CD1c-positive myeloid dendritic cell (primary cell): ENCODE measurements around the gene NPAT.
A peak's percentile ranks its signal among the peaks of the same experiment; 100 is the strongest.
"Not testable (repeated sequence)": the region's sequence is repeated elsewhere in the genome, so short reads cannot be mapped to it uniquely, and the experiment has no call there.

Source experiments
- DNase-seq: peaks from one replicate; pipeline ENCODE4 v3.0.0-alpha.2; 2016; ENCODE audit errors: extremely low spot score

NPAT gene

GRCh38 chr11:108148556-108148955, 73.9 kb downstream of the NPAT start:
- DNase-seq: no peak

- no peak for DNase-seq
These were observed 75.3 kb downstream of the NPAT start for GRCh38 chr11:108147150-108147549.

- no peak for DNase-seq
These were observed 77.8 kb downstream of the NPAT start for GRCh38 chr11:108144615-108145014.

DNA sequence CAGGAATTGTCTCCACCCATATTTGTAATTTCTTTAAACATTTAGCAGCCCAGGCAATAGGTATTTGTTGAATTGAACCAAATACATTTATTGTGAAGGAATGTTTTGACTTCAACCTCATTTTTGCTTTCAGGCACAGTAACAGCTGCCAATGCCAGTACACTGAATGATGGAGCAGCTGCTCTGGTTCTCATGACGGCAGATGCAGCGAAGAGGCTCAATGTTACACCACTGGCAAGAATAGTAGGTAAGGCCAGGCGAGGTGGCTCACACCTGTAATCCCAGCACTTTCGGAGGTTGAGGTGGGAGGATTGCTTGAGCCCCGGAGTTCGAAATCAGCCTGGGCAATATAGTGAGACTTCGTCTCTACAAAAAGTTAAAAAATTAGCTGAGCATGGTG, 80.1 kb downstream of the NPAT start:
- DNase-seq: no peak

- DNase-seq: no peak
These were observed 85.2 kb downstream of the NPAT start for GRCh38 chr11:108137212-108137611.

DNA sequence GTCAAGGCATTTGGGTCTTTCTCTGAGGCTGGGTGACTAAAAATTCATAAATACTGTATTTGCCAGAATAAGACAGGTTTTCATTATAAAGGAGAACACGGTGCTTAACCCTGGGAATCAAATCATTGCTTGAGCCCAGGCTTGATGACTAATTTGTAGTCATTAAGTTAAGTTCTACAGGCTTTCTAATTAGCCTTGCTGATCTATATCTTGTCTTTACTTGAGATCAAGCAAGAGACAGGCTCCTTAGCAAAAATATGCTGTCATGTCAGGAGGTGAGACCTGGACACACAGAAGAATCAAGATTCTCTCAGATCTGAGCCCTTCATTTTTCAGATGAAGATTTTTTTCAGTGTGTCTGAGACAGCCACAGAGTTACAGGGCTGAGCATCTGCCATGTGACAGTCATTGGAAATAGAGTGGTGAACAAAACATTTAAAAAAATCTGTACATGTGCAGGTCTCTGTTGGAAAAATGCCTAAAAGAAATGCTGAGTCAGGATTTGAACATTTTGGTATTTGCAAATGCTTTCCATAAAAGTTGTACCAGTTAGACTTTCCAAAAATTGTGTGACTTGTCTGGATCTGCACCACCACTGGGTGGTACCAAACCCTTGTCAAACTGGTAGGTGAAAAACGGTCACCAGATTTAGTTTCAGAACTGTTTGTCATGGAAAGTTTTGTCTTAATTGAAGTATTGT, 86.4 kb downstream of the NPAT start:
- DNase-seq: peak; percentile 10

DNA sequence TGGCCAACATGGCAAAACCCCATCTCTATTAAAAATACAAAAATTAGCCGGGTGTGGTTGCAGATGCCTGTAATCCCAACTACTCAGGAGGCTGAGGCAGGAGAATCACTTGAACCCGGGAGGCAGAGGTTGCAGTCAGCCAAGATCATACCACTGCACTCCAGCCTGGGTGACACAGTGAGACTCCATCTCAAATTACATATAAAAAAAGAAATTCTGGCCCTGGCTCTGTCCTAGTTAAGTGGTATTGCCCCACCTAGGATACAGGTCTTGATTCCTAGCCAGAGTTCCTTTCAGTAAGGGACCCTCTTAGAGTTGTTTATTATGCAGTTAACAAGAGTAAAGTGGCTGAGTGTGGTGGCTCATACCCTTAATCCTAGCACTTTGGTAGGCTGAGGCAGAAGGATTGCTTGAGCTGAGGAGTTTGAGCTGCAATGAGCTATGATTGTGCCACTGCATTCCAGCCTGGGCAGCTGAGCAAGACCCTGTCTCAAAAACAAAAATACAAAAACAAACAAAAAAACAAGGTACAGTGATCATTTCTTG, 89.4 kb downstream of the NPAT start:
- DNase-seq: not testable (repeated sequence)

DNA sequence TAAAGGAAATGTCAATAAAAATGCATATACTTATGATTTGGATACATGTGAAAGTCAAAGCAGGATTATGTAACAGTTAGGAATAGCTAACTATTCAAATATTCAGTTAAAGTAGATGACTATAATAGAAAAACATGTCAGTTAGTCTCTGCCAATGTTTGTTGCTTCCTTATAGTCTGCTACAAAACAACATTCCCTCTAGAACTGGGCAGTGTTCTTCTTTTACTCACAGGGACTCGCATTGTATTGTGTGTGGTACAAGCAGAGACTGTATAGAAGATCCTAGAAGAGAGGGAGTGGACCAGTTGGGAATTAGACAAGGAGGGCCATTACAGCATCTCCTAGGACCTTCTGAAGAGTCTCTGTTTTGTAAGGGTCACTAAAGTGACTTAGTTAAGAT, 90.4 kb downstream of the NPAT start:
- no peak for DNase-seq

GRCh38 chr11:108128772-108129171, 93.7 kb downstream of the NPAT start:
- DNase-seq: no peak

- no peak for DNase-seq
These were observed 97.3 kb downstream of the NPAT start for GRCh38 chr11:108125096-108125495.

- no peak for DNase-seq
These were observed 100.2 kb downstream of the NPAT start for GRCh38 chr11:108122166-108122628.

GRCh38 chr11:108121274-108122155, 100.9 kb downstream of the NPAT start, which contains the start of gene ACAT1:
ACAT1 (plus strand) TSS chr11:108121567; CDS start chr11:108121607, 40 bp downstream.
- DNase-seq: peak; percentile 97

DNA sequence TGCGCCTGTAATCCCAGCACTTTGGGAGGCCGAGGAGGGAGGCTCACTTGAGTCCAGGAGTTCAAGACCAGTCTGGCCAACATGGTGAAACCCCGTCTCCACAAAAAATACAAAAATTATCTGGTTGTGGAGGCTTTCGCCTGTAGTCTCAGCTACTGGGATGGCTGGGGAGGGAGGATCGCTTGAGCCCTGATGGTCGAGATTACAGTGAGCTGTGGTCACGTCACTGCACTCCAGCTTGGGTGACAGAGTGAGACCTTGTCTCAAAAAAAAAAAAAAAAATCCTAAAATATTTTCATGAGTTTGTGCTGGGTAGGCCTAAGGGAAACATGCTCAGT, 101.5 kb downstream of the NPAT start:
- not testable (repeated sequence) for DNase-seq

DNA sequence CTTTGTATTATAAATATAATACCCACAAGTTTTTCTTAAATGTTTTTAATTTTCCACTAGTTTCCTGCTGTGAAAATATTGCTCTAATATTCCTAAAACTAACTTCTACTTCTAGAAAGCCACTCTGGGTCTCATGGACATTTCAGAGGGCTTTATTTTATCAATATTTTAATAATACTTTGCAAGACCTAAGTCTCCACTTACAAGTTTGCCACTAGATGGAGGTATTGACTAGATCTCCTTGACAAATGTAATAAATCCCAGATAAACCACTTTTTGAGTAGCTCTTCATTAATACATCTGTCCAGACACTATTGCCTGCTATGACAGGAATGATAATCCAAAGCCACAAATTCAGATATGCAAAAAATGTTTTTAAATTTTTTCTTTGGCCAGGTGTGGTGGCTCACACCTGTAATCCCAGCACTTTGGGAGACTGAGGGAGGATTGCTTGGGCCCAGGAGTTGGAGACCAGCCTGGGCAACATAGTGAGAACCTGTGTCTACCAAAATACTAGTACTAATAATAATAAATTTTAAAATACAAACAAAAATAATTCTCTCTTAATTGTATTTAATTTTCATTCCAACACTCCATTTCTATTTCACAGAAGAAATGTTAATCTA, 104.6 kb downstream of the NPAT start:
- peak; percentile 29 for DNase-seq

- peak; percentile 2 for DNase-seq
These were observed 106.8 kb downstream of the NPAT start for GRCh38 chr11:108115500-108116140.

GRCh38 chr11:108112057-108112456, 110.4 kb downstream of the NPAT start:
- no peak for DNase-seq

GRCh38 chr11:108111126-108111525, 111.3 kb downstream of the NPAT start:
- DNase-seq: no peak
